Panc1 (cell line): Measurements from ENCODE around the gene XRCC6.

ENCODE experiments used
- SIN3A ChIP-seq: IDR thresholded peaks from 2 replicates; pipeline ENCODE4 v1.6.1; 2012; ENCODE audit warnings: low read depth, mild to moderate bottlenecking, low read length, moderate library complexity, borderline replicate concordance; ENCODE audit not compliant: insufficient read depth
- TF ChIP-seq, protein P1 (sequence below): fragments of 450-650 bp; IDR thresholded peaks from 2 replicates; pipeline ENCODE4 v1.5.1; 2017; ENCODE audit warnings: mild to moderate bottlenecking

DNA sequence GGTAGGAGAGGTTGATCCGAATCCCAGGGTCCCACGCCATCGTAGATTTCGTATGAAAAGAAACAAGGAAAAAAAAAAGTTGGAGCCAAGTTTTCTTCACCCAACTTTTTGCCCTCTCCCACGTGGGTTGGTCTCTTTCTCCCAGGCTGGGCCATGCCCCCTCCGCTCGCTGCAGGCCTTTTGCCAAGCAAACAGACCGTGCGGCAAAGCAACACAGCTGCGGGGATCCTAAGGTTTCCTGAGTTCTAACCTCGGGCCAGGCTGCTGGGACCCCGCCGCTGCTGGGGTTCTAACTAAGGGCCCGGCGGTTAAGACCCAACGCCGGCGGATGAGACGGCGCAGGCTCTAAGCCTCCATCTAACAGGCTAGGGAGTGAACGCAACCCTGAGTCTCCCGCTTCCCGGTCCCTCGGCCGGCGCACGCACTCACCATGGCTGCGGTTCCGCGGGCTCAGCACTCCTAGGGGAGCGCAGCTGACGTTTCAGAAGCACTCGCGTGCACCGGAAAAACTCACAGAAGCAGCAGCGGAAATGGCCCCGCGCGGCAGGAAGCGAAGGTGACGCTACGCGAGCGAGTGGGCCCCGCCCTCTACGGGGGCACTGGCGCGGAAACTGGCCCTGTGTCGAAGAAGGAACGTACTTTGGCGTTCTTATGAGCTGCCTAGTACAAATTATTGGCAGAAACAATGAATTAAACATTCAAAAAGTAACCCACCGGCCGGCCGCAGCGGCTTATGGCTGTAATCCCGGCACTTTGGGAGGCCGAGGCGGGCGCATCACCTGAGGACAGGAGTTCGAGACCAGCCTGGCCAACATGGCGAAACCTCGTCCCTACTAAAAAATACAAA, 67.5 kb downstream of the XRCC6 start, which contains the start of gene SNU13:
- TF ChIP-seq, protein P1, sequence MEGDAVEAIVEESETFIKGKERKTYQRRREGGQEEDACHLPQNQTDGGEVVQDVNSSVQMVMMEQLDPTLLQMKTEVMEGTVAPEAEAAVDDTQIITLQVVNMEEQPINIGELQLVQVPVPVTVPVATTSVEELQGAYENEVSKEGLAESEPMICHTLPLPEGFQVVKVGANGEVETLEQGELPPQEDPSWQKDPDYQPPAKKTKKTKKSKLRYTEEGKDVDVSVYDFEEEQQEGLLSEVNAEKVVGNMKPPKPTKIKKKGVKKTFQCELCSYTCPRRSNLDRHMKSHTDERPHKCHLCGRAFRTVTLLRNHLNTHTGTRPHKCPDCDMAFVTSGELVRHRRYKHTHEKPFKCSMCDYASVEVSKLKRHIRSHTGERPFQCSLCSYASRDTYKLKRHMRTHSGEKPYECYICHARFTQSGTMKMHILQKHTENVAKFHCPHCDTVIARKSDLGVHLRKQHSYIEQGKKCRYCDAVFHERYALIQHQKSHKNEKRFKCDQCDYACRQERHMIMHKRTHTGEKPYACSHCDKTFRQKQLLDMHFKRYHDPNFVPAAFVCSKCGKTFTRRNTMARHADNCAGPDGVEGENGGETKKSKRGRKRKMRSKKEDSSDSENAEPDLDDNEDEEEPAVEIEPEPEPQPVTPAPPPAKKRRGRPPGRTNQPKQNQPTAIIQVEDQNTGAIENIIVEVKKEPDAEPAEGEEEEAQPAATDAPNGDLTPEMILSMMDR: no peak
- TF ChIP-seq SIN3A: peak; percentile 25; the same call in 1 of the 2 replicates
